Tibial nerve (tissue), 4 donors: ENCODE data around the gene NRN1.

Source experiments
- CTCF ChIP-seq, 5 experiments: fragments of 200-600 bp in 3 of 5; fragments of 450-650 bp in 2 of 5; sonication (generic) in 3 of 5; IDR thresholded peaks; one replicate each; pipeline ENCODE4 v1.5.1; 2016 to 2019; ENCODE audit warnings: antibody characterized with exemption in 5 of 5, mild to moderate bottlenecking in 3 of 5, moderate library complexity in 2 of 5
- EP300 ChIP-seq, 2 donors: sonication (generic); formaldehyde crosslinking; IDR thresholded peaks; one replicate each; pipeline ENCODE4 v1.6.1; 2017; ENCODE audit warnings: antibody characterized with exemption in 2 of 2, mild to moderate bottlenecking in 1 of 2
- POLR2A ChIP-seq, 2 donors: fragments of 450-650 bp; IDR thresholded peaks; one replicate each; pipeline ENCODE4 v1.6.1; 2017; ENCODE audit warnings: antibody characterized with exemption in 2 of 2, mild to moderate bottlenecking in 2 of 2, moderate library complexity in 2 of 2

GRCh38 chr6:6025736-6026135 lies 19.0 kb upstream of the NRN1 start:
- TF ChIP-seq POLR2A (IDR thresholded peaks at IDR 0.05), result no peak
- no peak for TF ChIP-seq CTCF (IDR thresholded peaks at IDR 0.05)
- TF ChIP-seq EP300 (IDR thresholded peaks at IDR 0.05), result no peak
